ENCODE data around the gene EIF3B.

DNA sequence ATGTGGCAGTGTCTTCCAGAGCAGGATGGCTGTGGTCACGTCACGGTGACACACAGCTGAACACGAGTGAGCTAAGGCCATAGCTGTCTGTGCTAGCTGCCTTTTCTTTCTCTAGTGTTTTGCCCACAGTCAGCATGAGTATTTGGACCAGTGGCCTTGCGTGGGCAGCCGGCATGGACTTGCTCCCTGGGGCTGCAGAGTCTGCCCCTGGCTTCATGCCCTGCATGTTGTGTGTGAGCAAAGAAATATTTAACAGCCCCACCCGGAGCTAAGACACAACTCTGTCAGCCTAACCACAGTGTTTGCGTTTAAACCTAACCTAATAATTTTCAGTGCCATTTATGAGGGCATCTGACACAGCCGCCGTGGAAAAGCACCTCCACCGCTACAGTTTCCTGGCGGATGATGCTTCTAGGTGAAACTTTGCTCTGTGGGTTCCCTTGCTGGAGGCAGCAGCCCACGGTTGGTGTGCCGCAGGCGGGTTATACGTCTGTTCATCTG, 63.4 kb downstream of the EIF3B start:
- TF ChIP-seq, protein P1, sequence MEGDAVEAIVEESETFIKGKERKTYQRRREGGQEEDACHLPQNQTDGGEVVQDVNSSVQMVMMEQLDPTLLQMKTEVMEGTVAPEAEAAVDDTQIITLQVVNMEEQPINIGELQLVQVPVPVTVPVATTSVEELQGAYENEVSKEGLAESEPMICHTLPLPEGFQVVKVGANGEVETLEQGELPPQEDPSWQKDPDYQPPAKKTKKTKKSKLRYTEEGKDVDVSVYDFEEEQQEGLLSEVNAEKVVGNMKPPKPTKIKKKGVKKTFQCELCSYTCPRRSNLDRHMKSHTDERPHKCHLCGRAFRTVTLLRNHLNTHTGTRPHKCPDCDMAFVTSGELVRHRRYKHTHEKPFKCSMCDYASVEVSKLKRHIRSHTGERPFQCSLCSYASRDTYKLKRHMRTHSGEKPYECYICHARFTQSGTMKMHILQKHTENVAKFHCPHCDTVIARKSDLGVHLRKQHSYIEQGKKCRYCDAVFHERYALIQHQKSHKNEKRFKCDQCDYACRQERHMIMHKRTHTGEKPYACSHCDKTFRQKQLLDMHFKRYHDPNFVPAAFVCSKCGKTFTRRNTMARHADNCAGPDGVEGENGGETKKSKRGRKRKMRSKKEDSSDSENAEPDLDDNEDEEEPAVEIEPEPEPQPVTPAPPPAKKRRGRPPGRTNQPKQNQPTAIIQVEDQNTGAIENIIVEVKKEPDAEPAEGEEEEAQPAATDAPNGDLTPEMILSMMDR (IDR thresholded peaks at IDR 0.05; ENCODE audit: low read length): no peak
- TF ChIP-seq EZH2 (optimal IDR thresholded peaks at IDR 0.05; ENCODE audit: low read depth, low read length) (no peak), EZH2phosphoT487 (IDR thresholded peaks at IDR 0.05; ENCODE audit: low read length) (no peak)

Measured in MM.1S (cell line).